ENCODE data around the gene BNC2.

- TF ChIP-seq GATA2 (IDR thresholded peaks at IDR 0.05; ENCODE audit: low read depth, low read length): no peak
- no peak for TF ChIP-seq GATA3 (IDR thresholded peaks at IDR 0.05; ENCODE audit: low read depth, low read length)
These were observed 157.7 kb downstream of the BNC2 start for GRCh38 chr9:16712787-16713186.
